ENCODE measurements around the gene SMURF2. TPM values are rescaled to one million over a fixed set of nuclear protein-coding genes. Genes with fewer than 3 reads are reported as not detected.
A peak's percentile ranks its signal among the peaks of the same experiment; 100 is the strongest.

The SMURF2 gene
- total RNA-seq, 6 experiments from 2014 or later: 2.5 to 6.8 (median 4.0) TPM

DNA sequence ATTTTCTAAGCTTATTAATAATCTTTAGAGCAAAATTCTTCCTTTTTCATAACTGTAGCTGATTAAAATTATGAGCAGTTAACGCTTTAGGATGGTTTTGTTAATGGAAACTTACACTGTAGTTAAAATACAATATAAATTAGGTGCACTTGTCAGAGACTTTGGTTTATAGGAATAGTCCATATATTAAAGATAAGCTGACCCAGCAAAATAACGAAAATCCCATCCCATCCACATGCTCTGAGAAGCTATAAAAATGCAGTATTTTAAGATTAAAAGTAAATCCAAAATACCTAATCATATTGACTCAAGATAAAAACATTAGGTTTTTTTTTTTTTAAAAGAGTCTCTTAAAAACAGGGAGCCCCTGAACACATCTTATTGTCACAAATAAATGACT, 117.4 kb downstream of the SMURF2 start:
- H3K27ac ChIP-seq: no peak overlapping the region
- no peak overlapping the region for H3K4me3 ChIP-seq
- WGBS (ENCODE audit: insufficient coverage, low coverage, low lambda C conversion rate, missing lambda C conversion rate): 89% methylated on average over 2 of the region's 2 CpGs
- no peaks in the 10 kb centered on the region for H3K27me3 ChIP-seq
- H3K4me1 ChIP-seq: no peaks in the 10 kb centered on the region
- TF ChIP-seq POLR2A (IDR thresholded peaks at IDR 0.05): no peak
- TF ChIP-seq, protein P1, sequence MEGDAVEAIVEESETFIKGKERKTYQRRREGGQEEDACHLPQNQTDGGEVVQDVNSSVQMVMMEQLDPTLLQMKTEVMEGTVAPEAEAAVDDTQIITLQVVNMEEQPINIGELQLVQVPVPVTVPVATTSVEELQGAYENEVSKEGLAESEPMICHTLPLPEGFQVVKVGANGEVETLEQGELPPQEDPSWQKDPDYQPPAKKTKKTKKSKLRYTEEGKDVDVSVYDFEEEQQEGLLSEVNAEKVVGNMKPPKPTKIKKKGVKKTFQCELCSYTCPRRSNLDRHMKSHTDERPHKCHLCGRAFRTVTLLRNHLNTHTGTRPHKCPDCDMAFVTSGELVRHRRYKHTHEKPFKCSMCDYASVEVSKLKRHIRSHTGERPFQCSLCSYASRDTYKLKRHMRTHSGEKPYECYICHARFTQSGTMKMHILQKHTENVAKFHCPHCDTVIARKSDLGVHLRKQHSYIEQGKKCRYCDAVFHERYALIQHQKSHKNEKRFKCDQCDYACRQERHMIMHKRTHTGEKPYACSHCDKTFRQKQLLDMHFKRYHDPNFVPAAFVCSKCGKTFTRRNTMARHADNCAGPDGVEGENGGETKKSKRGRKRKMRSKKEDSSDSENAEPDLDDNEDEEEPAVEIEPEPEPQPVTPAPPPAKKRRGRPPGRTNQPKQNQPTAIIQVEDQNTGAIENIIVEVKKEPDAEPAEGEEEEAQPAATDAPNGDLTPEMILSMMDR (IDR thresholded peaks at IDR 0.05): no peak
- intact Hi-C loops (cut with DNase I): no loop called here
- DNase-seq (no peak), ATAC-seq (no peak)
- peaks cover 0 to 10% (median 3%) of the 10 kb centered on the region in 4 donors for H3K36me3 ChIP-seq
- H3K9me3 ChIP-seq: no peaks in the 10 kb centered on the region

DNA sequence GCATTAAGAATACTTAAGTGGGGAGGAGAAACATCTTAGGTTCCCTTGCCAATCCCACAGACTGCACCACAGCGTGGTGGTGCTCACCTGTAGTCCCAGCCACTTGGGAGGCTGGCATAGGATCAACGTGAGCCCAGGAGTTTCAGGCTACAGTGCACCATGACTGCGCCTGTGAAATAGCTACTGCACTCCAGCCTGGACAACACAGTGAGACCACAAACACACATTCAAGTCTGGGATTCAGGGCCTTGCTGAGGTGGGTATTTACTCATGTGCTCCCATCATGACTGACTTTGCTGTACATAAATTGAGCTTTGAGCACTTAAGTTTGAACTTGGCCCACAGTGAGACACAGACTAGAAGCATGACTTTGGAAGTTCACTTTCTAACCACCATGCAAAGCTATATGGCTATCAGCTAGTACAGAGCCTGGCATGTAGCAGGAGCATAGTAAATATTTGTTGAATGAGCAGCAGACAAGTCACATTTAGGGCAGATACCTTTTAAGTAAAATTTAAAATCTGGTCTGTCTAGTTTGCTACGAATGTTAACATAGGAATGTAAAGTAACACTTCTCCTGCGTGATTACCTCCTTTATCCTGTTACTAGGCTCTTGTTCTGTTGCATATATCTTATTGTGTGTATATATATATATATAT, 121.9 kb downstream of the SMURF2 start:
- intact Hi-C loops (cut with DNase I): no loop called here
- H3K4me3 ChIP-seq: no peak overlapping the region
- no peak overlapping the region for H3K27ac ChIP-seq
- H3K9me3 ChIP-seq: no peaks in the 10 kb centered on the region
- H3K27me3 ChIP-seq: no peaks in the 10 kb centered on the region
- 96% methylated on average over 5 of the region's 5 CpGs for WGBS (ENCODE audit: insufficient coverage, low coverage, low lambda C conversion rate, missing lambda C conversion rate)
- TF ChIP-seq, protein P1 (IDR thresholded peaks at IDR 0.05): no peak
- no peak for TF ChIP-seq POLR2A (IDR thresholded peaks at IDR 0.05)
- H3K4me1 ChIP-seq: no peaks in the 10 kb centered on the region
- DNase-seq (no peak), ATAC-seq (no peak)
- peaks cover 0 to 29% (median 17%) of the 10 kb centered on the region in 4 donors for H3K36me3 ChIP-seq

DNA sequence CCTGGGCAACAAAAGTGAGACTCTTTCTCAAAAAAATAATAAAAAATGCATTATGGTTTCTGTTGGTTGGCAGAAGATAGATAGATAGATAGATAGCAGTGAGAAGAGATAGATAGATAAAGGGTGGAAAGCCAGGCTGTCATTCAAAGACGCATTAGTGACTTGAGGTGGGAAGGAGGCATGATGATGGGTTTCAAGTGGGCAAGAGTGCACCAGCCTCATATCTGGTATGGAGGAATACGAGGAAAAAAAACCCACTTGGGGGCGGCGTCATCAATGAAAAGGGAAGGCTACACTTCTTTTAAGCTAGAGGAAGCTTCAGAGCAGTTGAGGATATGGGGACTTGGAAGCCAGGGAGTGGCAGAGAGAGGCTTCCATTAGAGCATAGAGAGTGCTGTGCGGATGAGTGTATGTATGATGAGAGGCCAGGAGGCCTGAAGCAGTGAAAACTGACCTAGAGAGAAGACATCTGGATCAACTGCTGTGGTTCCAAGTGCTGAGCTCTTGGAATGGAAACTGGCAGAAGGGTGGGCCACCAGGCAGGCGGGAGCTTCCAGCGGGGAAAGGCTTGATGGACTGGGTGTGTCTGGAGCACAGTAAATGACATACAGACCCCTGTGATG, 123.5 kb downstream of the SMURF2 start:
- Histone ChIP-seq H3K27ac (no peak overlapping the region), H3K4me1 (no peaks in the 10 kb centered on the region), H3K4me3 (no peak overlapping the region), H3K9me3 (no peaks in the 10 kb centered on the region), H3K36me3 (peaks cover 0 to 45% (median 18%) of the 10 kb centered on the region in 4 donors), H3K27me3 (no peaks in the 10 kb centered on the region)
- WGBS (ENCODE audit: insufficient coverage, low coverage, low lambda C conversion rate, missing lambda C conversion rate): 95% methylated on average over 7 of the region's 7 CpGs
- intact Hi-C loops (cut with DNase I): no loop called here
- no peak for ATAC-seq
- TF ChIP-seq POLR2A (IDR thresholded peaks at IDR 0.05): no peak
- TF ChIP-seq, protein P1 (IDR thresholded peaks at IDR 0.05): no peak
- DNase-seq: no peak

DNA sequence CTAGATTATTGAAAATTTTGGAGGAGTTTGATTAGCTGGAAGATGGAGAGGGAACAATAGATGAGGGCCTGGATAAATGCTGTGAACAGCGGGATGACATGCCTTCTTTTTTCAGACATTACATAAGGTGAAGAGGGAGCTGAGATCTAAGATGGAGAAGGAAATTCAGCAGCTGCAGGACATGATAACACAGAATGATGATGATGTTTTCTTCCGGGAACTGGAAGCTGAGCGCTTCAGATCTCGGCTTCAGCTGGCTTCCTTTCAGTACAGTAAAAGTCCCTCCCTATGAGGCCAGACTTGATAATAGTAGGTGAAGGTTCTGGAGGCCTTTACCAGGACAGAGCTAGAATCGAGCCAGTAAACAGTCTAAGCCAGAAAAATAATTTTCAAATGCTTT, 124.6 kb downstream of the SMURF2 start:
- Histone ChIP-seq H3K27ac (no peak overlapping the region), H3K9me3 (no peaks in the 10 kb centered on the region), H3K4me1 (no peaks in the 10 kb centered on the region), H3K27me3 (no peaks in the 10 kb centered on the region), H3K36me3 (peaks cover 4 to 54% (median 22%) of the 10 kb centered on the region in 4 donors), H3K4me3 (no peak overlapping the region)
- no peak for DNase-seq
- intact Hi-C loops (cut with DNase I): no loop called here
- 75% methylated on average over 4 of the region's 5 CpGs for WGBS (ENCODE audit: insufficient coverage, low coverage, low lambda C conversion rate, missing lambda C conversion rate)
- no peak for TF ChIP-seq POLR2A (IDR thresholded peaks at IDR 0.05)
- TF ChIP-seq, protein P1 (IDR thresholded peaks at IDR 0.05): no peak
- peak; percentile 34 to 68 (median 60) for ATAC-seq
